Panc1 (cell line): ENCODE data around the gene UPF1. TPM values are rescaled to one million over a fixed set of nuclear protein-coding genes. Genes with fewer than 3 reads are reported as not detected.

Experiments used
- ATAC-seq: fragments of 200-7000 bp; cut with Tn5 transposase; 2 replicates; pipeline ENCODE4 v1.9.1; 2020; ENCODE audit warnings: mild to moderate bottlenecking, moderate library complexity
- BruUV-seq: library from RNA; stranded (reverse); fragments of 400-500 nt; replicated peaks from 2 replicates; lab custom pipeline; 2021; lab: Mats Ljungman, UMichigan
- CTCF ChIA-PET: fragments of 300-600 bp; sonication (Branson Sonifier 250); formaldehyde crosslinking; loops from one replicate; lab custom pipeline; 2022; ENCODE audit warnings: antibody characterized with exemption; lab: Charles Lee
- POLR2A ChIA-PET: fragments of 300-600 bp; sonication (Branson Sonifier 250); formaldehyde crosslinking; loops from one replicate; lab custom pipeline; 2022; ENCODE audit warnings: antibody characterized with exemption; lab: Charles Lee
- DNase-seq: peaks from one replicate; pipeline ENCODE4 v3.0.0-alpha.2; 2010; ENCODE audit warnings: low read depth, low spot score
- H3K27ac ChIP-seq: 2 replicates; pipeline ENCODE4 v1.5.1; 2011; ENCODE audit warnings: mild to moderate bottlenecking, low read length, inconsistent platforms
- H3K27me3 ChIP-seq: fragments of 200-500 bp; sonication (Bioruptor generic); 2 replicates; pipeline ENCODE4 v1.6.0; 2014; ENCODE audit warnings: low read length, inconsistent platforms; ENCODE audit not compliant: control insufficient read depth, insufficient read depth
- H3K36me3 ChIP-seq: fragments of 200-500 bp; sonication (Bioruptor generic); 2 replicates; pipeline ENCODE4 v1.5.1; 2014; ENCODE audit warnings: inconsistent platforms, mild to moderate bottlenecking, low read length, moderate library complexity; ENCODE audit not compliant: control insufficient read depth, insufficient read depth
- H3K4me1 ChIP-seq: 2 replicates; pipeline ENCODE4 v1.5.1; 2011; ENCODE audit warnings: inconsistent platforms, mild to moderate bottlenecking, low read length, moderate library complexity; ENCODE audit not compliant: control insufficient read depth, insufficient read depth
- H3K4me3 ChIP-seq, 2 experiments: 2 replicates each; pipeline ENCODE4 v1.5.1; 2011 to 2012; ENCODE audit warnings: low read depth in 2 of 2, low read length in 2 of 2, mild to moderate bottlenecking in 2 of 2, inconsistent platforms in 1 of 2, moderate library complexity in 1 of 2
- H3K9me3 ChIP-seq: fragments of 200-500 bp; sonication (Bioruptor generic); 2 replicates; pipeline ENCODE4 v1.5.1; 2014; ENCODE audit warnings: low read depth, mild to moderate bottlenecking, inconsistent platforms, low read length, moderate library complexity; ENCODE audit not compliant: control insufficient read depth, insufficient read depth
- CTCF ChIP-seq: fragments of 450-650 bp; IDR thresholded peaks from 2 replicates; pipeline ENCODE4 v1.5.1; 2017; ENCODE audit warnings: mild to moderate bottlenecking
- POLR2AphosphoS5 ChIP-seq: IDR thresholded peaks from 2 replicates; pipeline ENCODE4 v1.6.1; 2012; ENCODE audit warnings: mild to moderate bottlenecking, low read depth, low read length, moderate library complexity
- REST ChIP-seq, 2 experiments: IDR thresholded peaks; 2 replicates each; pipeline ENCODE4 v1.6.1; 2011 to 2012; ENCODE audit warnings: low read depth in 2 of 2, control low read depth in 1 of 2, low read length in 1 of 2, mild to moderate bottlenecking in 1 of 2, moderate library complexity in 1 of 2; ENCODE audit not compliant: insufficient read depth in 1 of 2
- SIN3A ChIP-seq: IDR thresholded peaks from 2 replicates; pipeline ENCODE4 v1.6.1; 2012; ENCODE audit warnings: low read depth, mild to moderate bottlenecking, low read length, moderate library complexity, borderline replicate concordance; ENCODE audit not compliant: insufficient read depth
- TCF7L2 ChIP-seq: IDR thresholded peaks from 2 replicates; pipeline ENCODE4 v1.6.1; 2011; ENCODE audit warnings: mild to moderate bottlenecking, low read depth, low read length, inconsistent platforms
- in situ Hi-C: cut with HindIII; loops from 2 replicates; pipeline ENCODE4 v1.10.0; 2016; ENCODE audit warnings: low sequenced_read_pairs, low pct_unique_long_range_greater_than_20kb
- intact Hi-C: fragments of 100-400 bp; cut with micrococcal nuclease; formaldehyde crosslinking; loops from one replicate; pipeline ENCODE4 v1.10.0; 2022; ENCODE audit not compliant: unreplicated experiment
- total RNA-seq: library from RNA; stranded (reverse); gene quantifications from one replicate; pipeline ENCODE4 v1.2.1, GENCODE V29; 2021; ENCODE audit not compliant: unreplicated experiment

Gene UPF1
- total RNA-seq, 1 experiment from 2014 or later = 62.2 TPM

- DNase-seq (no peak), ATAC-seq (no peak)
- H3K27me3 ChIP-seq = no peaks in the 10 kb centered on the region
- peak overlapping the region; percentile 76 to 83 for H3K4me3 ChIP-seq
- H3K9me3 ChIP-seq = no peaks in the 10 kb centered on the region
- CTCF ChIA-PET = interaction anchor here (1.1 kb wide), 1 partner anchor 66 kb away, joined by 3 read pairs; no protein-coding TSS in a partner anchor
- POLR2A ChIA-PET = no interaction called here
- intact Hi-C loops (no loop called here), in situ Hi-C loops (no loop called here)
- TF ChIP-seq SIN3A (no peak), REST (IDR thresholded peaks at IDR 0.05; ENCODE audit: insufficient read depth in 1 of 2, low read depth in 2 of 2, low read length in 1 of 2) (no peak)
- H3K27ac ChIP-seq = peak overlapping the region; percentile 51; the same call in 1 of the 2 replicates
- no TSS peak for BruUV-seq
- peaks cover 3% of the 10 kb centered on the region; the same call in 1 of the 2 replicates for H3K36me3 ChIP-seq
- peaks cover 6% of the 10 kb centered on the region; the same call in 1 of the 2 replicates for H3K4me1 ChIP-seq
These were observed 2.3 kb downstream of the UPF1 start for GRCh38 chr19:18833849-18834643.

GRCh38 chr19:18834644-18834984 is 2.9 kb downstream of the UPF1 start:
- Histone ChIP-seq H3K27me3 (no peaks in the 10 kb centered on the region), H3K27ac (no peak overlapping the region), H3K36me3 (peaks cover 3% of the 10 kb centered on the region; the same call in 1 of the 2 replicates), H3K4me3 (peak overlapping the region; percentile 76 to 83; a peak in 2 of 4 replicates), H3K4me1 (peaks cover 6% of the 10 kb centered on the region; the same call in 1 of the 2 replicates), H3K9me3 (no peaks in the 10 kb centered on the region)
- intact Hi-C loops = no loop called here
- DNase-seq (no peak), ATAC-seq (no peak)
- POLR2A ChIA-PET = no interaction called here
- BruUV-seq = TSS peak; percentile 59
- in situ Hi-C loops = no loop called here
- CTCF ChIA-PET = no interaction called here
- TF ChIP-seq POLR2AphosphoS5 = no peak
- no peak for TF ChIP-seq CTCF
- TF ChIP-seq REST (IDR thresholded peaks at IDR 0.05; ENCODE audit: insufficient read depth in 1 of 2, low read depth in 2 of 2, low read length in 1 of 2) = no peak
- no peak for TF ChIP-seq SIN3A
- no peak for TF ChIP-seq TCF7L2
